ENCODE data around the gene PTPRR.

PTPRR gene

DNA sequence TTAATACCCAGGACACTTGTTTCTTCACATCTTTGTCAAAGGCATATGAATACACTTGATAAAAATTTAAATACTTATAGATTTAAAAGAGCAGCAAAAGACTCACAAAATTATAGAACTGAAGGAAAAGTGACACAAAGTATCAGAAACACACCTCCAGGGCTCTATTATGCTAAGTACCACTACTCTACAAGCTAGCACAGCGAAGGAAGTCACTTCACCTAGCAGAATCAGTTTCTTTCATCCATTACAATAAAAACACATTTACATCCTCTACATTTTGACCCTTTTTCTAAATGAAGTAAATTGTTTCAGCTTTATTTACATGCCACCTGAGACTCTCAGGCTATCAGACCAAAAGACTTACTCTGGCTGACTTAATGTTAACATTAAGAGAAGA lies 256.7 kb downstream of the PTPRR start:
- Histone ChIP-seq H3K27me3 (ENCODE audit: insufficient read depth, low read length) (no peaks in the 10 kb centered on the region), H2AK5ac (ENCODE audit: low read length) (no peak overlapping the region), H3K79me2 (ENCODE audit: control insufficient read depth, insufficient read depth, low read length, poor library complexity) (no peaks in the 10 kb centered on the region), H2AFZ (ENCODE audit: insufficient read depth, low read length, poor library complexity) (no peak overlapping the region), H4K8ac (ENCODE audit: low read depth, low read length) (no peak overlapping the region), H3K14ac (ENCODE audit: low read length) (no peak overlapping the region), H2BK120ac (ENCODE audit: insufficient read depth, low read length, poor library complexity) (no peak overlapping the region), H3K4ac (ENCODE audit: low read depth, low read length) (no peak overlapping the region), H3K36me3 (ENCODE audit: control insufficient read depth in 1 of 2, insufficient read depth in 2 of 2, low read length in 2 of 2) (no peaks in the 10 kb centered on the region), H3K27ac (ENCODE audit: low read depth, low read length) (no peak overlapping the region), H3K9me3 (ENCODE audit: insufficient read depth, low read depth, low read length) (no peaks in the 10 kb centered on the region), H4K91ac (ENCODE audit: low read depth, low read length) (no peak overlapping the region), H3K9ac (ENCODE audit: low read length) (no peak overlapping the region), H2BK12ac (ENCODE audit: low read length) (no peak overlapping the region), H3K23ac (ENCODE audit: low read length) (no peak overlapping the region), H4K12ac (ENCODE audit: low read depth, low read length) (no peak overlapping the region), H3K4me1 (ENCODE audit: control insufficient read depth in 1 of 2, insufficient read depth in 2 of 2, low read length in 2 of 2) (peaks cover 0 to 1% of the 10 kb centered on the region in 2 experiments), H3K4me2 (ENCODE audit: low read length) (no peak overlapping the region), H3K18ac (ENCODE audit: low read length) (no peak overlapping the region), H3K4me3 (ENCODE audit: low read depth, low read length) (no peak overlapping the region), H3K79me1 (ENCODE audit: low read length) (no peaks in the 10 kb centered on the region), H2BK5ac (ENCODE audit: low read depth, low read length, poor library complexity) (no peak overlapping the region)
- DNase-seq = no peak
- no CpG with 5 or more reads among the region's 1 CpG for WGBS (ENCODE audit: extremely low coverage, insufficient coverage, insufficient read length)

DNA sequence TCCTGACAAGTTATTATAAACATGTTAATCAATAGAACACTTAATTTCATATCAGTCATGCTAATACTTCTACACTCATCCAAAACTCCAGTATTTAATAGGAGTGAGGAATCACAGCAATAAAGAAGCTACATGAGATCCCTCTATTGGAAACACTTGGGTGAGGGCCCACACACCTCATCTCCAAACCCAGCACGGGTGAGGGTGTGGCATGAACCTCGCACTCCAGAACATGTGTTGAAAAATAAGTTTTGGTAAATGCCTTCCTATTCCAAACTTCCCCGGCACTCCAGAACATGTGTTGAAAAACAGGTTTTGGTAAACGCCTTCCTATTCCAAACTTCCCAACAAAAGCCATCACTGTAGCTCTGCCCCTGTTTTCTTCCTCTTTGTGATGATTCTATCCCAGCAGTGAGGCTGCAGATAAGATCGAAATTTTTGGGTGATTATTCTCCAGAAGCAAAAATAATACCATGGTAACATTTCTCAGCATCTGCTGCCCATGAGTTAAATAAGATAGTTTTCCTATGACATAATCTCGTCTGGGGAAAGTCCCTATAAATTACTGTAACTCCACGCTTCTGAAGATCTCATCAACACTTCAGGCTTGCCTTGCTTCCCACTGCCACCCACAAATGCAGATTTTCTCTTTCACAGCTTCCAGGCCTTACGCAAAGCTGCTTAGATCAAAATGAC lies 258.9 kb downstream of the PTPRR start:
- no peak overlapping the region for H4K91ac ChIP-seq (ENCODE audit: low read depth, low read length)
- H4K8ac ChIP-seq (ENCODE audit: low read depth, low read length) = no peak overlapping the region
- H3K18ac ChIP-seq (ENCODE audit: low read length) = no peak overlapping the region
- no peak overlapping the region for H3K23ac ChIP-seq (ENCODE audit: low read length)
- peak; percentile 66 to 91 for DNase-seq
- no peaks in the 10 kb centered on the region for H3K9me3 ChIP-seq (ENCODE audit: insufficient read depth, low read depth, low read length)
- H3K27ac ChIP-seq (ENCODE audit: low read depth, low read length) = no peak overlapping the region
- no peak overlapping the region for H2AK5ac ChIP-seq (ENCODE audit: low read length)
- H3K4ac ChIP-seq (ENCODE audit: low read depth, low read length) = no peak overlapping the region
- H3K14ac ChIP-seq (ENCODE audit: low read length) = no peak overlapping the region
- H2BK120ac ChIP-seq (ENCODE audit: insufficient read depth, low read length, poor library complexity) = no peak overlapping the region
- no peaks in the 10 kb centered on the region for H3K27me3 ChIP-seq (ENCODE audit: insufficient read depth, low read length)
- H2AFZ ChIP-seq (ENCODE audit: insufficient read depth, low read length, poor library complexity) = no peak overlapping the region
- no CpG with 5 or more reads among the region's 8 CpGs for WGBS (ENCODE audit: extremely low coverage, insufficient coverage, insufficient read length)
- H3K9ac ChIP-seq (ENCODE audit: low read length) = no peak overlapping the region
- no peak overlapping the region for H2BK12ac ChIP-seq (ENCODE audit: low read length)
- peaks cover 0 to 1% of the 10 kb centered on the region in 2 experiments for H3K4me1 ChIP-seq (ENCODE audit: control insufficient read depth in 1 of 2, insufficient read depth in 2 of 2, low read length in 2 of 2)
- no peak overlapping the region for H2BK5ac ChIP-seq (ENCODE audit: low read depth, low read length, poor library complexity)
- H3K4me2 ChIP-seq (ENCODE audit: low read length) = no peak overlapping the region
- H4K12ac ChIP-seq (ENCODE audit: low read depth, low read length) = no peak overlapping the region
- H3K36me3 ChIP-seq (ENCODE audit: control insufficient read depth in 1 of 2, insufficient read depth in 2 of 2, low read length in 2 of 2) = no peaks in the 10 kb centered on the region
- H3K4me3 ChIP-seq (ENCODE audit: low read depth, low read length) = no peak overlapping the region
- no peaks in the 10 kb centered on the region for H3K79me2 ChIP-seq (ENCODE audit: control insufficient read depth, insufficient read depth, low read length, poor library complexity)
- H3K79me1 ChIP-seq (ENCODE audit: low read length) = no peaks in the 10 kb centered on the region

DNA sequence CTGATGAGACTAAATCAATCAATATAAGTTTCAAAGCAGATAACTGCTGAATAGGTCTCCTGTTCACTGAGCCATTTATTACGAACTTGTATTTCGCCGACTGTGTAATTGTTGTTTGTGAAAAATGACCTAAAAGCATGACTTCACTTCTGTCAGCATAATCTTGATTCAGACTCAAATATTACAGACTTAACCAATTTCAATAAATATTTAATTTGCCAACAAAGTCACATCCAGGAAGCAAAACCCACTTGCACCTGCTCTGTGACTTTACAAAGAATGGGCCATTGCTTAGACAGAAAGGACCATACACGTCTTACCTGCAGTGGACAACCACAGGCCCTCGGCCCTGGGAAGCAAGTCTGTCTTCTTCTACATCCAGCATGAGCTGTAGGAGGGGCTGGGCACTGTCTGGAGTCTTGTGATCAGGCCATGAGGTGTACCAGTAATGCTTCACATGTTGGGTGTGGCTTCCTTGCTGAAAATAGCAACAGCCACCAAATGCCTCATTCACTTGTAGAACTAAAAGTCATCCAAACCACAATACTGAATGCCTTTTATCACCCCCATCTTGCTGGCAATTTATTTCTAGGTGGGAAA lies 259.8 kb downstream of the PTPRR start:
- Histone ChIP-seq H2BK120ac (ENCODE audit: insufficient read depth, low read length, poor library complexity) (no peak overlapping the region), H3K4me2 (ENCODE audit: low read length) (no peak overlapping the region), H3K18ac (ENCODE audit: low read length) (no peak overlapping the region), H3K9me3 (ENCODE audit: insufficient read depth, low read depth, low read length) (no peaks in the 10 kb centered on the region), H3K23ac (ENCODE audit: low read length) (no peak overlapping the region), H3K27me3 (ENCODE audit: insufficient read depth, low read length) (no peaks in the 10 kb centered on the region), H3K79me2 (ENCODE audit: control insufficient read depth, insufficient read depth, low read length, poor library complexity) (no peaks in the 10 kb centered on the region), H4K8ac (ENCODE audit: low read depth, low read length) (no peak overlapping the region), H3K36me3 (ENCODE audit: control insufficient read depth in 1 of 2, insufficient read depth in 2 of 2, low read length in 2 of 2) (no peaks in the 10 kb centered on the region), H4K12ac (ENCODE audit: low read depth, low read length) (no peak overlapping the region), H4K91ac (ENCODE audit: low read depth, low read length) (no peak overlapping the region), H3K27ac (ENCODE audit: low read depth, low read length) (no peak overlapping the region), H3K14ac (ENCODE audit: low read length) (no peak overlapping the region), H2BK12ac (ENCODE audit: low read length) (no peak overlapping the region), H2BK5ac (ENCODE audit: low read depth, low read length, poor library complexity) (no peak overlapping the region), H2AK5ac (ENCODE audit: low read length) (no peak overlapping the region), H2AFZ (ENCODE audit: insufficient read depth, low read length, poor library complexity) (no peak overlapping the region), H3K4me3 (ENCODE audit: low read depth, low read length) (no peak overlapping the region), H3K4ac (ENCODE audit: low read depth, low read length) (no peak overlapping the region), H3K4me1 (ENCODE audit: control insufficient read depth in 1 of 2, insufficient read depth in 2 of 2, low read length in 2 of 2) (peaks cover 0 to 1% of the 10 kb centered on the region in 2 experiments), H3K79me1 (ENCODE audit: low read length) (no peaks in the 10 kb centered on the region), H3K9ac (ENCODE audit: low read length) (no peak overlapping the region)
- no CpG with 5 or more reads among the region's 5 CpGs for WGBS (ENCODE audit: extremely low coverage, insufficient coverage, insufficient read length)
- peak; percentile 2 to 3 for DNase-seq

DNA sequence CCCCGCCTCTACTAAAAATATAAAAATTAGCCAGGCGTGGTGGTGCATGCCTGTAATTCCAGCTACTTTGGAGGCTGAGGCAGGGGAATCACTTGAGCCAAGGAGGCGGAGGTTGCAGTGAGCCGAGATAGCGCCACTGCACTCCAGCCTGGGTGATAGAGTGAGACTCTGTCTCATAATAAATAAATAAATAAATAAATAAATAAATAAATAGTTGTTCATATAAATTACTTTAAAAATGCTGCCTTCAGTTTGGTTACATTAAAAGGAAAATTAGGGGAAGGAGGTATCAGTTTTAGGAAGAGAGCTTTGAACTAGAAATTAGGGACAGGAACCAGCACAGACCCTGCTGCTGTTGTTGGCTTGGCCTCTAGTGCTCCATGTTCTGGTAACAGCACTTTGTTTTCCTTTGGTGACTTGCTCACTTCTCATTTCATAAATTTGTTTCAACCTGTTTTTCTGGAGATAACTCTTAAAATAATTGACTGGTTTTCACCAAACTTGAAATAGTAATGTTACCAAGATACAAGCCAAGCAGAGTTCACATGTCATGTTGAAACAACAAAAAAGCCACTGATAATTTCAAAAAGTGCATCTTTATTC lies 260.4 kb downstream of the PTPRR start:
- no CpG with 5 or more reads among the region's 5 CpGs for WGBS (ENCODE audit: extremely low coverage, insufficient coverage, insufficient read length)
- H2BK12ac ChIP-seq (ENCODE audit: low read length) = no peak overlapping the region

More for the DNA sequence above, 260.4 kb downstream of the PTPRR start:
- Histone ChIP-seq H4K12ac (ENCODE audit: low read depth, low read length) (no peak overlapping the region), H3K79me2 (ENCODE audit: control insufficient read depth, insufficient read depth, low read length, poor library complexity) (no peaks in the 10 kb centered on the region), H3K4ac (ENCODE audit: low read depth, low read length) (no peak overlapping the region), H3K4me1 (ENCODE audit: control insufficient read depth in 1 of 2, insufficient read depth in 2 of 2, low read length in 2 of 2) (peaks cover 0 to 1% of the 10 kb centered on the region in 2 experiments), H3K27ac (ENCODE audit: low read depth, low read length) (no peak overlapping the region), H3K9ac (ENCODE audit: low read length) (no peak overlapping the region), H3K9me3 (ENCODE audit: insufficient read depth, low read depth, low read length) (no peaks in the 10 kb centered on the region), H3K18ac (ENCODE audit: low read length) (no peak overlapping the region), H3K79me1 (ENCODE audit: low read length) (no peaks in the 10 kb centered on the region), H2AK5ac (ENCODE audit: low read length) (no peak overlapping the region), H4K8ac (ENCODE audit: low read depth, low read length) (no peak overlapping the region), H3K4me2 (ENCODE audit: low read length) (no peak overlapping the region), H3K27me3 (ENCODE audit: insufficient read depth, low read length) (no peaks in the 10 kb centered on the region), H2BK120ac (ENCODE audit: insufficient read depth, low read length, poor library complexity) (no peak overlapping the region), H3K4me3 (ENCODE audit: low read depth, low read length) (no peak overlapping the region), H4K91ac (ENCODE audit: low read depth, low read length) (no peak overlapping the region), H2BK5ac (ENCODE audit: low read depth, low read length, poor library complexity) (no peak overlapping the region), H3K36me3 (ENCODE audit: control insufficient read depth in 1 of 2, insufficient read depth in 2 of 2, low read length in 2 of 2) (no peaks in the 10 kb centered on the region), H3K23ac (ENCODE audit: low read length) (no peak overlapping the region), H3K14ac (ENCODE audit: low read length) (no peak overlapping the region), H2AFZ (ENCODE audit: insufficient read depth, low read length, poor library complexity) (no peak overlapping the region)
- DNase-seq = no peak
